ENCODE data around the gene TEX10. TPM values are rescaled to one million over a fixed set of nuclear protein-coding genes. Genes with fewer than 3 reads are reported as not detected.

TEX10 gene
- total and polyA plus RNA-seq, 2 of the 4 experiments (the other 2 are of a cell fraction), result 16.2 to 43.9 TPM

DNA sequence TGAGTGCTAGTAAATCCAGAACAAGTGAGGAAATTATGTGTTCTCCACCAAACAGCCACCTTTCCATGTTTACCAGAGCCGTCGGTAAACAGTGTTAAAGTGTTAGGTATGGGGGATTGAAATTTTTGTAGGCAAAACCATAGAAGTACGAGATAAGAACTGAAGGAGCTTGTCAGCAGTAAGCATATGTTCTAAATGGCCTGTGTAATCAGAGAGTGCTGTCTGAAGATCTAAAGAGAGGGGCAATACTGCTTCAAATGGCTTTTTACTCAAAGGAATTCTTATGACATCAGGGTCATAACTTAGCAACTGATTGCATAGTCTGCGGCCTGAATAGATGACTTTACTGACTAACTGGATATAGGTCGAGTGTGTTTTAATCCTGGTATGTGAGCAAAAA, 13.4 kb upstream of the TEX10 start:
- CTCF ChIA-PET, result interaction anchor here (0.9 kb wide), 1 partner anchor 9 kb away, joined by 4 read pairs; no protein-coding TSS in a partner anchor

More for the DNA sequence above, 13.4 kb upstream of the TEX10 start:
- H3K56ac ChIP-seq (ENCODE audit: extremely low read depth, insufficient read depth, low read length), result no peak overlapping the region
- no peaks in the 10 kb centered on the region for H3K9me1 ChIP-seq (ENCODE audit: insufficient read depth, low read length)
- ATAC-seq (ENCODE audit: low read depth), result no peak
- H4K91ac ChIP-seq (ENCODE audit: insufficient read depth, low read depth, low read length), result no peak overlapping the region
- H3K9ac ChIP-seq (ENCODE audit: low read depth, low read length), result no peak overlapping the region
- no peaks in the 10 kb centered on the region for H3K79me1 ChIP-seq (ENCODE audit: low read depth in 1 of 2, low read length in 2 of 2)
- no peak overlapping the region for H3K4me2 ChIP-seq (ENCODE audit: low read depth, low read length)
- H3K14ac ChIP-seq (replicated peaks; ENCODE audit: low read depth, low read length), result no peak overlapping the region
- H3K4ac ChIP-seq (ENCODE audit: low read depth, low read length), result no peak overlapping the region
- no peaks in the 10 kb centered on the region for H3K36me3 ChIP-seq (ENCODE audit: control insufficient read depth, insufficient read depth, low read length)
- WGBS, 2 experiments (ENCODE audit: extremely low coverage in 2 of 2, insufficient read length in 1 of 2), result 100% methylated on average over 1 of the region's 5 CpGs; no CpG with 5 or more reads in 1 of the 2 experiments
- no peak for DNase-seq
- H3K23ac ChIP-seq (ENCODE audit: low read depth, low read length), result no peak overlapping the region
- H4K5ac ChIP-seq (ENCODE audit: low read depth, low read length), result no peak overlapping the region
- TF ChIP-seq MXI1 (IDR thresholded peaks at IDR 0.05; ENCODE audit: borderline replicate concordance, low read depth, low read length) (no peak), RFX5 (IDR thresholded peaks at IDR 0.05; ENCODE audit: low read depth, low read length) (no peak), SMC3 (IDR thresholded peaks at IDR 0.05; ENCODE audit: low read depth, low read length) (no peak), FOS (IDR thresholded peaks at IDR 0.05; ENCODE audit: low read depth, low read length) (no peak), CHD1 (IDR thresholded peaks at IDR 0.05; ENCODE audit: low read depth, low read length) (no peak), MAFK (IDR thresholded peaks at IDR 0.05; ENCODE audit: low read depth, low read length) (no peak), RCOR1 (IDR thresholded peaks at IDR 0.05; ENCODE audit: insufficient replicate concordance, low read length) (no peak), RAD21 (IDR thresholded peaks at IDR 0.05; ENCODE audit: low read length) (no peak), NFE2L2 (IDR thresholded peaks at IDR 0.05; ENCODE audit: low read depth, low read length) (no peak), POLR2A (IDR thresholded peaks at IDR 0.05; ENCODE audit: low read depth, low read length) (no peak), CEBPB (IDR thresholded peaks at IDR 0.05; ENCODE audit: low read depth, low read length) (no peak)
- TF ChIP-seq, protein P1, sequence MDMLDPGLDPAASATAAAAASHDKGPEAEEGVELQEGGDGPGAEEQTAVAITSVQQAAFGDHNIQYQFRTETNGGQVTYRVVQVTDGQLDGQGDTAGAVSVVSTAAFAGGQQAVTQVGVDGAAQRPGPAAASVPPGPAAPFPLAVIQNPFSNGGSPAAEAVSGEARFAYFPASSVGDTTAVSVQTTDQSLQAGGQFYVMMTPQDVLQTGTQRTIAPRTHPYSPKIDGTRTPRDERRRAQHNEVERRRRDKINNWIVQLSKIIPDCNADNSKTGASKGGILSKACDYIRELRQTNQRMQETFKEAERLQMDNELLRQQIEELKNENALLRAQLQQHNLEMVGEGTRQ (IDR thresholded peaks at IDR 0.05; ENCODE audit: low read depth, low read length), result no peak
- TF ChIP-seq, protein P2, sequence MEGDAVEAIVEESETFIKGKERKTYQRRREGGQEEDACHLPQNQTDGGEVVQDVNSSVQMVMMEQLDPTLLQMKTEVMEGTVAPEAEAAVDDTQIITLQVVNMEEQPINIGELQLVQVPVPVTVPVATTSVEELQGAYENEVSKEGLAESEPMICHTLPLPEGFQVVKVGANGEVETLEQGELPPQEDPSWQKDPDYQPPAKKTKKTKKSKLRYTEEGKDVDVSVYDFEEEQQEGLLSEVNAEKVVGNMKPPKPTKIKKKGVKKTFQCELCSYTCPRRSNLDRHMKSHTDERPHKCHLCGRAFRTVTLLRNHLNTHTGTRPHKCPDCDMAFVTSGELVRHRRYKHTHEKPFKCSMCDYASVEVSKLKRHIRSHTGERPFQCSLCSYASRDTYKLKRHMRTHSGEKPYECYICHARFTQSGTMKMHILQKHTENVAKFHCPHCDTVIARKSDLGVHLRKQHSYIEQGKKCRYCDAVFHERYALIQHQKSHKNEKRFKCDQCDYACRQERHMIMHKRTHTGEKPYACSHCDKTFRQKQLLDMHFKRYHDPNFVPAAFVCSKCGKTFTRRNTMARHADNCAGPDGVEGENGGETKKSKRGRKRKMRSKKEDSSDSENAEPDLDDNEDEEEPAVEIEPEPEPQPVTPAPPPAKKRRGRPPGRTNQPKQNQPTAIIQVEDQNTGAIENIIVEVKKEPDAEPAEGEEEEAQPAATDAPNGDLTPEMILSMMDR (conservative IDR thresholded peaks at IDR 0.05; ENCODE audit: low read depth, low read length), result no peak
- TF ChIP-seq, protein P3, sequence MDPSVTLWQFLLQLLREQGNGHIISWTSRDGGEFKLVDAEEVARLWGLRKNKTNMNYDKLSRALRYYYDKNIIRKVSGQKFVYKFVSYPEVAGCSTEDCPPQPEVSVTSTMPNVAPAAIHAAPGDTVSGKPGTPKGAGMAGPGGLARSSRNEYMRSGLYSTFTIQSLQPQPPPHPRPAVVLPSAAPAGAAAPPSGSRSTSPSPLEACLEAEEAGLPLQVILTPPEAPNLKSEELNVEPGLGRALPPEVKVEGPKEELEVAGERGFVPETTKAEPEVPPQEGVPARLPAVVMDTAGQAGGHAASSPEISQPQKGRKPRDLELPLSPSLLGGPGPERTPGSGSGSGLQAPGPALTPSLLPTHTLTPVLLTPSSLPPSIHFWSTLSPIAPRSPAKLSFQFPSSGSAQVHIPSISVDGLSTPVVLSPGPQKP (IDR thresholded peaks at IDR 0.05; ENCODE audit: borderline replicate concordance, low read depth, low read length), result no peak
- H4K8ac ChIP-seq (ENCODE audit: low read depth in 2 of 2, low read length in 2 of 2), result no peak overlapping the region
- no peak overlapping the region for H3K18ac ChIP-seq (ENCODE audit: low read depth, low read length)
- H2AK9ac ChIP-seq (replicated peaks; ENCODE audit: low read depth, low read length, poor library complexity), result no peak overlapping the region
- no TSS peak for BruUV-seq (replicated peaks)
- no peaks in the 10 kb centered on the region for H3K27me3 ChIP-seq (ENCODE audit: control insufficient read depth, insufficient read depth, low read length)
- H2BK15ac ChIP-seq (ENCODE audit: low read depth, low read length), result no peak overlapping the region
- dilution Hi-C loops (cut with HindIII; ENCODE audit: low sequenced_read_pairs, unreplicated experiment), result no loop called here
- H2BK5ac ChIP-seq (ENCODE audit: low read depth, low read length, poor library complexity, severe bottlenecking), result no peak overlapping the region
- no peaks in the 10 kb centered on the region; the same call in 1 of the 2 replicates for H3K9me3 ChIP-seq (ENCODE audit: control insufficient read depth, insufficient read depth, low read length)
- in situ Hi-C loops (cut with MboI; ENCODE audit: low sequenced_read_pairs), result no loop called here
- no peak overlapping the region for H2AFZ ChIP-seq (replicated peaks; ENCODE audit: low read length, poor library complexity)
- no peaks in the 10 kb centered on the region for H3K4me1 ChIP-seq (ENCODE audit: control insufficient read depth, insufficient read depth, low read length)
- POLR2A ChIA-PET (ENCODE audit: unreplicated experiment), result no interaction called here
- intact Hi-C loops (cut with micrococcal nuclease), result no loop called here
- no peak overlapping the region for H3K4me3 ChIP-seq (ENCODE audit: insufficient read depth, low read depth, low read length)
- H4K20me1 ChIP-seq (ENCODE audit: insufficient read depth, low read length), result no peaks in the 10 kb centered on the region
- H2AK5ac ChIP-seq (ENCODE audit: low read depth, low read length), result no peak overlapping the region
- H2BK20ac ChIP-seq (ENCODE audit: low read depth, low read length), result no peak overlapping the region
- no peak overlapping the region for H2BK120ac ChIP-seq (ENCODE audit: low read depth, low read length)
- no peak overlapping the region for H3K27ac ChIP-seq (ENCODE audit: insufficient read depth, low read length)

All from IMR-90 (cell line).